Kidney glomerular epithelial cell (primary cell): ENCODE measurements around the gene MGLL.

ENCODE experiments used
- DNase-seq: peaks from one replicate; lab custom pipeline; 2025; lab: John Stamatoyannopoulos, UW

MGLL gene

GRCh38 chr3:127722091-127722784 is 100.1 kb downstream of the MGLL start:
- DNase-seq = no peak

DNA sequence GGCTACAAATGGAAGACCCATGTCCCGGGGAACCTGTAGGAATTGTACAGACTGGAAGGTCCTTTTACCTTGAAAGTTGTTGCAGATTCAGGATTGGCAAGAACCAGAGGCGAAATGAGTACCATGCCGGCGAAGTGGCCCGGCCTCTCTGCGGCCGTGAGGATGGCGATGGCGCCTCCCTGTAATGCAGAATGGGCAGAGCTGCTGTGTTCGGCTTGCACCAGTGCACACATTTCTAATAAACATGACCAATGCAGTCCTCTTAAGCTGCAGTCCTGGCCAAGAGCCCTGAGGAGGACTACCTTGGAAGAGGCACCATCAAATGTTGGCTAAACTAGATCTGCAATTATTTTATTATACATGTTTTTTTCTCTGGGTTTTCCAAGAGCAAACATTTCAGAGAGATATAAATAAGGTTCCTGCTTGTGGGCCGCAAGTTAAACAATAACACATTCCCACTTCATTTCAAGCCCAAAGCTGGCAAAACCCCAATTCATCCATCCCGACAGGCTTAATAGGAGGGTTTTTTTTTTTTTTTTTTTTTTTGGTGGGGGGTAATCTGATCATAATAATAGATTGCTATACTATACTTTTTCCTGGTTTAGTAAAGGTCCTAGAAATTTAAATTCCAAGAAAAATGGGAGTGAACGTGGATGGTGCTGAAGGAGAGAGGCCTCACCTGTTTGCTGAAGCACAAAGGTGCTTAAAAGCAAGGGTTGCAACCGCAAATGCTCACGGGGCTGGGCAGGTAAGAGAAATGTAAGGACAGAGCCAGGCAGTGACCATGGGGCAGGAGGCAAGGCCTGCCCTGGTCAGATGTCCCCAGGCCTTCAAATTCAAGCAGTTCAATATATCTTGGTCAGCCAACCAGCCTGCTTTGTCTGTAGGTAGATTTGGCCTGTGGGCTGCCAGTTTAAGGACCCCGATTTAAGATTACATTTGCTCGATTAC is 101.1 kb downstream of the MGLL start:
- no peak for DNase-seq

DNA sequence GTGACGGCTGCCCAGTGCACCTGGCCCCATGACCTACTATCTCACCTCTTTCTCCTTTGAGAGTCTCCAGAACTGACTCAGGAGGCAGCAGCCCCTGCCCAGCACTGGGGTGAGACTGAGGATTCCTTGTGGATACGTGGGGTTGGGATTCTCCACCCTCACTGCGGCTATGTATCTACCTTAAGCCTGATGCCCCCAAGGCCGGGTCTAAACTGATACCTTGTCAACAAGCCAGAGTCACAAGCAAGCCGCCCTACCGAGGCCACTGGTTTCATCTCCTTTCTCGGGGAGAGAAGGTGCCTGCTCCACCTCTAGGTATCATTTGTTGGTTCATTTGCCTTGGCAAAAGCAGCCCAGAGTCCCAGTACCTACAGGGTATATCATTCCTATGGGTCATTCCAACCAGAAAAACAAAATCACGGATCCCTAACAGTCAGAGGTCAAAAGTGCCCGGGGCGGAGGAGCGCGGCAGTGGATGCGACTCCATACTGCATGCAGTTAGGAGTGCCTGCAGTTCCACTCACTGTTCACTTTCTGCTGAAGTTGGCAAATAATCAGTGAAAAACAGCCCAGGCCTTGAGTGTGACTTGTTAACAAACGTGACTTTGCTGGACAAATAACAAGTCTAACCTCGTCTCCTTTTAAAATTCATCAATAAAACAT is 102.0 kb downstream of the MGLL start:
- no peak for DNase-seq

- DNase-seq = no peak
Measured at GRCh38 chr3:127719369-127719768, 102.9 kb downstream of the MGLL start.

GRCh38 chr3:127718916-127719290 is 103.4 kb downstream of the MGLL start:
- no peak for DNase-seq

DNA sequence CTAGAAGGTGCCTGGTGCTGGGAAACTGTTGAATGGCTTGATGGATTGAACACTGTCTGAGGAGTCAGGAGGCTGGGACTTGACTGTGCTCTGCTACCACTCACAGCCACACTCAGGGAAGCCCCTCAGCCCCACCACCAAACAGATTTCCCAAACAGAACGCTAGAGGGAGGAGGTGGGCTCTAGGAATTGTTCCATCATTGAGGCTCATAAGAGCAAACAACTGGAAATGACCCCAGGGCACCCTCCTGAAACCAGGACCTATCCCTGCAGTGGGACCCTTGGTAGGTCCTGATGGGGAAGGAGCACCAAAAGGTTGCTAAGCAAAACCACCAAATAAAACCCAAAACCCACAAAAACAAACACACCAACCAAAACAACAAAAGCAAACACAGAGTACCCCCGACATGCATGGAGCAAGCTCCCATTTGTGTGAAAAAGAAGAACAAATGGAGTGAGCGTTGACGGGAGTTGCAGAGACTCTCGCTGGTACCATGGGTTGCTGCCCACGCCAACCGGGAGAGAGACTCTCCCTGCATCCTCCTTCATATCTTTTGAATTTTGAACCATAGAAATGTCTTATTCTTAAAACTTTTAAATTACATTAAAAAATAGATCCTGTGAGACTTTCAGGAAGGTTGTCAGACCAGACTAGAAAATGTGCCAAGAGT is 103.9 kb downstream of the MGLL start:
- DNase-seq = no peak

DNA sequence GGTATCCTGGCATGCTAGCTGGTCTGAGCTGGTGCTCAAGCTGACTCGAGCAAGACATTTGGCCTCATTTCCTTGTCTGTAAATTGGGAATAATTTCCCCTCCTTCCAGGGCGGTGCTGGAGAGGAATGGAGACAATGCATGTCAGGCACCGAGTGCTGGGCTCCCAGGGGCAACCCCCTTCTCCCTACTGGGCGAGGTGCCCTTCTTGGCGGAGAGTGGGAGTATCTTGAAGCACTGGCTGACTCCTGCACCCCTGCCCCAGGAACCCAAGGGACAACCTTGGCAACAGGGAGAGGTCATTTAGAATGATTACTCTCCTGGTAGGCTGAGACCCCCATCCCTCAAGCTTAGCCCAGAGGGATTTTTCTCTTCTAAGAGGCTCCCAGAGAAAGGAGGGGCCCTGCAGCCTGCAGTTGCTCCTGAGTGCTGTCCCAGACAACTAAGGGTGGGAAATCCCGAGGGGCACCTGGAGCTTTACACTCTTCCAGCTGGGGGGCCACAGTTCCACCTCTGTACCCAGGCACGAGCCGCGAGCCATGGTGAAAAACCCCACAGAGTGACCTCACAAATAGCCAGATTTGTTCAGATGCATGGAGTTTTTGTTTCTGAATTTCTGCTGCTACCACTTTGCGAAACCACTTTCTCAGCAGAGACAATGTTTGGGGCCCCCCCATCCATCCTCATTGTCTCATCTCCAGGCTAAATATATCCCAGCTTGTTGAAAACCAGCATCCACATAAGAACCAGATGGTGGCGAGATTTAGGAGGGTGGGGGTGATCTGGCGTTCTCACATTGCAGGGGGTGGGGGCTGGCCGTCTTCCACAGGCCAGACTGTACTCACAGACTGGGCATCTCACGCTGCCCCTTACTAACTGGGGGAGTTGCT is 104.7 kb downstream of the MGLL start:
- no peak for DNase-seq

- DNase-seq = no peak
Measured at GRCh38 chr3:127716384-127716783, 105.9 kb downstream of the MGLL start.

DNA sequence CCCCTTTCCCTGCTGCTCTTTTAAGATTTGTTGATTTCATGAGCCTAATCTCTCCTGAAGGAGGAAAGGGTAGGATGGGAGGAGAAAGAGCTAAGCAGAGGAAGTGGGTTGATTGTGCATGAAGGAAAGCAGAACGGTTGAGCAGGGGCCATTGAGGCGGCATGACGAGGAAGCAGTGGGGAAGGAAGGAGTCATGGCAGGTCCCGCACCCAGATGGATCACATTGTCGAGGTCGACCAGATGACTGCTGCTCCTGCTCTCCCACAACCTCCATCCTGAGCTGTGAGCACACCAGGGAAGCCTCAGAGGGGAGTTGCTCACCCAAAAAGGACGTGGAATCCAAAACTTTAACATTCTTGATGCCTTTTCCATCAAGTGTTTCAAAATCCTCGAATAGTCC is 106.8 kb downstream of the MGLL start:
- DNase-seq = no peak

DNA sequence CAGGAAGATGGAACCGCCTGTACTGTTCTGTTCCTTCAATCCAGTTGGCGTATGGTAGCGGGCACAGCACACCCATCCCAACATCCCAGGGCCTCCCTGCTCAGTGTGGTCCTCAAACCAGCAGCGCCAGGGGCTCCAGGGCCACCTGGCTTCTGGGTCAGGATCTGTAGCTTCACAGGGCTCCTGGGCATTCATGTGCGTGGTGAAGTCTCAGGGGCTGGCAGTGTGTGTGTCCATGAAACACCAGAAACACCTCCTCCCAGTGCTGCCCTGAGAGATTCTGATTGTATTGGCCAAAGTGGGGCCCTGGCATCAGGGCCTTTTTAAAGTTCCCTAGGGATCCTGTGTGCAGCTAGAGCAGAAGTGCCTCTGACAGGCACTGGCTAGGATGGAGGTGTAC is 107.4 kb downstream of the MGLL start:
- no peak for DNase-seq

GRCh38 chr3:127714125-127714571 is 108.2 kb downstream of the MGLL start:
- no peak for DNase-seq

- DNase-seq = no peak
Measured at GRCh38 chr3:127712881-127713771, 109.2 kb downstream of the MGLL start.

- DNase-seq = no peak
Measured at GRCh38 chr3:127712461-127712860, 109.9 kb downstream of the MGLL start.

DNA sequence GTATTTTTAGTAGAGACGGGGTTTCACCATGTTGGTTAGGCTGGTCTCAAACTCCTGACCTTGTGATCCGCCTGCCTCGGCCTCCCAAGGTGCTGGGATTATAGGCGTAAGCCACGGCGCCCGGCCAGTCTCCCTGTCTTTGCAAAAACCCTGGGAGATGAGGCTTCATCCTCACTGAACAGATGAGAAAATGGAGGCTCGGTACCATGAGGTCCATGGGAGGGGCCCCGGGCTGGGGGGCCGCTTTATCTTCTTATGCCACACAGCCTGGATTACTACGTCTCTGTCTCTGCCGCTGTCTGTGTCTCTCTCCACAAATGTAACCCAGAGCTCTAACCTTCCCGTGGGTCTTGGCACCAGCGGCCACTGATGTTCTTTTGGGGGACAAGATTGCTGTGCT is 110.4 kb downstream of the MGLL start:
- DNase-seq = no peak

- no peak for DNase-seq
Measured at GRCh38 chr3:127711021-127711695, 111.2 kb downstream of the MGLL start.

DNA sequence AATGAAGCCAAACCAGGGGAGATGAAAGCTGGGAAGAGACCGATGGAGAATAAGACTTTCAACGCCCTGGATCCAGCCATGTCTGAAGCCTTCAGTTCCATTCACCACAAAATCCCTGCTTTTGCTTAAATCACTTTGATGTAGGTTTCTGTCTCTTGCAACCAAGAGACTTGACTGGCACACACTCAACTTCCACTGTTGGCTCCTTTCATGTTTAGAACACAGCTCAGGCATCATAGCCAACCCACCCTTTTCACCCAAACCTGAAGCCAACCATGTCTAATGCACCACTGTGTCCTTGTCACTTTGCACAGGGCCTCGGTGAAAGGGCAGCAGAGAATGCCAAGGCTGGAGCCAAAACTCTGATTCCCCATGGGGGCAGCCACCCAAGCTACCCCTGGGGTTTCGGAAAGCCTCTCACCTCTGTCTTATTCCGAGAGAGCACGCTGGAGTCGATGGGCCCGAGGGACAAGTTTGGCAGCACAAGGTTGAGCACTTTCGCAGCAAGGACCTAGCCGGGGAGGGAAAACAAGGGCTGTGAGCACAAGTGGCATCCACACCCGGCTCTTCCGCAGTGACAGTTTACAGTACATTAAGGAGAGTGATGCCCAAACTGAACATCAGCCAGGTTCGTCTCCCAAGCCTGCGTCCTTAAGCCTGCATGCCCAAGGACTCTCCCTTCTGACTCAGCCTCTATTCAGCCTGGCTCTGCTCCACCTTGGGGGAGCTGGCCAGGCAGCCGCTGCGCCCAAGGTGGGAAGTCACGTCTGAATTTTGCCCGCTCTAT is 112.0 kb downstream of the MGLL start:
- DNase-seq = no peak

DNA sequence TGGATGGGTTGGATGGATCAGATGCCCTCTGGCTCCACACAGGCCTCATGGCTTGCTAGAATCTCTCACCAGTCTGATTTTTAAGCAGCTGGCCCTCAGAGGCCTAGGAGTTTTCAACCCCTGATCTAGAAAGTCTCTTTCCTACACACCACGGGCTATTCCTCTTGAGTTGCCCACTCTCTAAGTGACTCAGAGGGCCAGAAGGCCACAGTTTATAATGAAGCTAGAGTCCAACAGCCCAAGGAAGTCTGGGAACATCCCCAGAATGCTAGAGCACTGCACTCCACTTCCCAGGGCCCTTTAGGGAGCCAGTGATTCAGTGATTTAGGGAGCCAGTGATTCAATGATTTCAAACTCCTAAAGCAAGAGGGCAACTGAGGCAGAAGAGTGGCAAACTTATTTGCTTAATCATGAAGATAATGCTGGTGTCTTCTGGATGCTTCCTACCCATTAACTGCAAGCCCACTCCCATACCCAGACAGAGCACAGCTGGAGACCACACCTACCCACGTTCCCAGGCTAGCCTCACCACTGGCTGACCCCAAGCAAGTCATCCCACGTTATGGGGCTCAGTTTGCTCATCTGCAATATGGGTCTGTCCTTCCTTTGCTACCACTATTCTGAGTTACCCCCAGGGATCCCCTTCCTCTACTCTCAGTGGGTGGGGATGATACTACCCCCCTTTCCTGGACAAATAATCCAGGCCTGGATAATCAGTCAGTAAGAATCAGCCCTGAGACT is 112.8 kb downstream of the MGLL start:
- no peak for DNase-seq

DNA sequence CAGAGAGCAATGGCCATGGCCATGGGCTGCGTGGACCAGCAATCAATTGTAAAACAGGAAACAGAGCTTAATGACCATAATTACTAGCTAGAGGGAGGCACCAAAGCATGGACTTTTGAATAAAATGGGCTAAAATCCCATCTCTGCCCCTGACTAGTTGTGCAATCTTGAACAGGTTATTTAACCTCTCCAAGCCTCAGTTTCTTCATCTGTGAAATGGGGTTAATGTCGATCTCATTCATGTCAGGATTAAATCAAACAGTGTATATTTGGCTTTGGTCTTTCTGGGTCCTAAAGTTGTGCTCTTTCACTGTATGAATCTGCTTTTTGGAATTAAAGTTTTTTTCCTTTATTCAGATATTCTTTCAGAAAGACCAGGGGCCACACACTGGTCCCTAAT is 113.5 kb downstream of the MGLL start:
- no peak for DNase-seq
